HG03571 (cell line): ENCODE data around the gene CALM1.
"Not testable (repeated sequence)": the region's sequence is repeated elsewhere in the genome, so short reads cannot be mapped to it uniquely, and the experiment has no call there.

Source experiments
- ATAC-seq: cut with Tn5 transposase; IDR thresholded peaks from one replicate; pipeline ENCODE4 v1.9.1; 2021; ENCODE audit not compliant: unreplicated experiment

The CALM1 gene

GRCh38 chr14:90383126-90383730 is 13.6 kb upstream of the CALM1 start:
- peak; percentile 95 for ATAC-seq

GRCh38 chr14:90383731-90384542 is 12.9 kb upstream of the CALM1 start:
- ATAC-seq, result no peak

GRCh38 chr14:90384543-90384911 is 12.3 kb upstream of the CALM1 start:
- no peak for ATAC-seq

- no peak for ATAC-seq
Measured at GRCh38 chr14:90386321-90386720, 10.5 kb upstream of the CALM1 start.

- ATAC-seq, result no peak
Measured at GRCh38 chr14:90387206-90387760, 9.5 kb upstream of the CALM1 start.

GRCh38 chr14:90388437-90388836 is 8.4 kb upstream of the CALM1 start:
- no peak for ATAC-seq

- no peak for ATAC-seq
Measured at GRCh38 chr14:90388982-90389381, 7.8 kb upstream of the CALM1 start.

- ATAC-seq, result no peak
Measured at GRCh38 chr14:90393966-90394365, 2.9 kb upstream of the CALM1 start.

- ATAC-seq, result not testable (repeated sequence)
Measured at GRCh38 chr14:90394782-90395181, 2.0 kb upstream of the CALM1 start.

GRCh38 chr14:90397425-90398314 is 841 bp downstream of the CALM1 start:
- ATAC-seq, result peak; percentile 27

GRCh38 chr14:90398315-90398839 is 1.5 kb downstream of the CALM1 start:
- peak; percentile 6 for ATAC-seq

GRCh38 chr14:90398841-90399540 is 2.2 kb downstream of the CALM1 start:
- no peak for ATAC-seq

GRCh38 chr14:90399541-90400444 is 3.0 kb downstream of the CALM1 start:
- peak; percentile 57 for ATAC-seq

- ATAC-seq, result no peak
Measured at GRCh38 chr14:90400904-90401561, 4.2 kb downstream of the CALM1 start.

- ATAC-seq, result no peak
Measured at GRCh38 chr14:90402016-90402415, 5.2 kb downstream of the CALM1 start.

GRCh38 chr14:90403065-90403464 is 6.2 kb downstream of the CALM1 start:
- ATAC-seq, result no peak

- ATAC-seq, result no peak
Measured at GRCh38 chr14:90405101-90405500, 8.3 kb downstream of the CALM1 start.

- ATAC-seq, result no peak
Measured at GRCh38 chr14:90405755-90406154, 8.9 kb downstream of the CALM1 start.

GRCh38 chr14:90406384-90406798 is 9.6 kb downstream of the CALM1 start:
- no peak for ATAC-seq
